Neural progenitor cell (in vitro differentiated cells): ENCODE measurements around the gene MAMDC4. TPM values are rescaled to one million over a fixed set of nuclear protein-coding genes. Genes with fewer than 3 reads are reported as not detected.

Experiments
- DNase-seq: peaks from one replicate; pipeline ENCODE4 v3.0.0-alpha.2; 2016; ENCODE audit warnings: low spot score
- H2AFZ ChIP-seq: fragments of 200-600 bp; sonication (generic); replicated peaks from 2 replicates; pipeline ENCODE4 v1.6.1; 2016; ENCODE audit warnings: antibody characterized with exemption
- H3F3A ChIP-seq: fragments of 200-600 bp; sonication (generic); 2 replicates; pipeline ENCODE4 v1.6.1; 2016; ENCODE audit warnings: antibody characterized with exemption, low read depth
- H3K27ac ChIP-seq: fragments of 200-600 bp; sonication (generic); 2 replicates; pipeline ENCODE4 v1.5.1; 2016; ENCODE audit warnings: mild to moderate bottlenecking
- H3K27me3 ChIP-seq: fragments of 200-600 bp; sonication (generic); 2 replicates; pipeline ENCODE4 v1.6.1; 2016; ENCODE audit warnings: mild to moderate bottlenecking, moderate library complexity
- H3K36me3 ChIP-seq: fragments of 200-600 bp; sonication (generic); 2 replicates; pipeline ENCODE4 v1.5.1; 2016
- H3K4me1 ChIP-seq: fragments of 200-600 bp; sonication (generic); 2 replicates; pipeline ENCODE4 v1.6.1; 2016; ENCODE audit warnings: mixed run types
- H3K4me2 ChIP-seq: fragments of 200-600 bp; sonication (generic); 2 replicates; pipeline ENCODE4 v1.6.1; 2016
- H3K4me3 ChIP-seq: fragments of 200-600 bp; sonication (generic); 2 replicates; pipeline ENCODE4 v1.5.1; 2016
- H3K79me2 ChIP-seq: fragments of 200-600 bp; sonication (generic); 2 replicates; pipeline ENCODE4 v1.6.1; 2016; ENCODE audit warnings: low read depth
- H3K9ac ChIP-seq: fragments of 200-600 bp; sonication (generic); 2 replicates; pipeline ENCODE4 v1.6.1; 2016
- H3K9me3 ChIP-seq: fragments of 200-600 bp; sonication (generic); 2 replicates; pipeline ENCODE4 v1.5.1; 2016; ENCODE audit warnings: low read depth
- H4K20me1 ChIP-seq: fragments of 200-600 bp; sonication (generic); 2 replicates; pipeline ENCODE4 v1.6.1; 2016; ENCODE audit warnings: low read depth
- H3K27ac Mint-ChIP-seq: 3 replicates; pipeline ENCODE4 v1.8.0; 2021; ENCODE audit warnings: mixed read lengths
- H3K27me3 Mint-ChIP-seq: 2 replicates; pipeline ENCODE4 v1.8.0; 2022; ENCODE audit warnings: low read depth, mild to moderate bottlenecking, inconsistent platforms, moderate library complexity, mixed read lengths; ENCODE audit not compliant: insufficient read depth
- H3K36me3 Mint-ChIP-seq: 3 replicates; pipeline ENCODE4 v1.8.0; 2021; ENCODE audit warnings: mixed read lengths
- H3K4me1 Mint-ChIP-seq: 3 replicates; pipeline ENCODE4 v1.8.0; 2021; ENCODE audit warnings: mixed read lengths
- H3K4me3 Mint-ChIP-seq: 3 replicates; pipeline ENCODE4 v1.8.0; 2021; ENCODE audit warnings: mild to moderate bottlenecking, moderate library complexity, mixed read lengths
- H3K9me3 Mint-ChIP-seq: 3 replicates; pipeline ENCODE4 v1.8.0; 2020; ENCODE audit warnings: mixed read lengths
- CTCF ChIP-seq: fragments of 200-600 bp; sonication (generic); IDR thresholded peaks from 2 replicates; pipeline ENCODE4 v1.5.1; 2017; ENCODE audit warnings: antibody characterized with exemption, mild to moderate bottlenecking
- EZH2 ChIP-seq: fragments of 200-600 bp; sonication (generic); IDR thresholded peaks from 2 replicates; pipeline ENCODE4 v1.6.1; 2017; ENCODE audit warnings: antibody characterized with exemption, mild to moderate bottlenecking, moderate library complexity
- EZH2phosphoT487 ChIP-seq: fragments of 200-600 bp; sonication (generic); IDR thresholded peaks from 2 replicates; pipeline ENCODE4 v1.6.1; 2017; ENCODE audit warnings: antibody characterized with exemption
- total RNA-seq: library from RNA; depleted of rRNA; stranded (reverse); fragments of >200 nt; gene quantifications from 2 replicates; pipeline ENCODE4 v1.2.3, GENCODE V29; 2015; ENCODE audit warnings: low replicate concordance

The MAMDC4 gene
- total RNA-seq, 1 donor from 2014 or later: 2.6 TPM

- peaks cover 56% of the 10 kb centered on the region for H3K79me2 ChIP-seq
- H3K4me3 Mint-ChIP-seq: peak overlapping the region; percentile 89
- H3K27ac ChIP-seq: no peak overlapping the region
Observed at GRCh38 chr9:136808806-136809158, 43.4 kb upstream of the MAMDC4 start.

DNA sequence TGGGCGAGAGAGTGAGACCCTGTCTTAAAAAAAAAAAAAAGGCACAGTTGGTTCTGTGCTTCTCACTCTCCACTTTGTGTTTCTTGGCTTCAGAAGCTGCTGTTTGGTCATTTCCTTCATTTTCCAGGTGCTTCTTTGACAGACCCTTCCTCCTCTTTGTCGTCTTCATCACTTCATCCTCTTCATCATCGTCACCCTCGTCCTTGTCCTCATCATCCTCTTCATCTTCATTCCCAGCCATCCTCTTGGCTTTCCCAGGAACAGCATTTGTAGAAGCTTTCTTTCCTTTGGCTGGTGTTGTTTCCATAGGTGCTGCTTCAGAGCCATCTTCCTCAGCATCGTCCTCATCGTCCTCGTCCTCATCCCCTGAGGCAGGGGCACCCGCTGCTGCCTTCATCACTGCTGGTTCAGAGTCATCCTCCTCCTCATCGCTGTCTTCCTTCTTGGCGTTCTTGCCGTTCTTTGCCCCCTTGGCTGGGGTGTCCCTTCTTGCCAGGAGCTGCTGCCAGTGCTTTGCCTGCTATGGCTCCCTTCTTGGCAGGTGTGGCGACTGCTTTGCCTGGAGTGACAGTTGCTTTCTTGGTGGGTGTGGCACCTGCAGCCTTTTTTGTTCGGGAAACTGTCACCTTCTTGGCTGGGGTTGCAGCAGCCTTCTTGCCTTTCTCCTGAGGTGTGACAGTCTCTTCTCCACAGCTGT is 37.3 kb upstream of the MAMDC4 start:
- Mint-ChIP-seq H3K27me3 (peaks cover 4% of the 10 kb centered on the region), H3K36me3 (peaks cover 38% of the 10 kb centered on the region), H3K4me3 (no peak overlapping the region), H3K4me1 (peaks cover 7% of the 10 kb centered on the region), H3K9me3 (no peaks in the 10 kb centered on the region), H3K27ac (no peak overlapping the region)
- peaks cover 3% of the 10 kb centered on the region for H3K27me3 ChIP-seq
- no peak overlapping the region for H3K4me2 ChIP-seq
- TF ChIP-seq EZH2 (no peak), CTCF (no peak), EZH2phosphoT487 (no peak)
- H2AFZ ChIP-seq: no peak overlapping the region
- DNase-seq: no peak
- H3K4me1 ChIP-seq: peaks cover 7% of the 10 kb centered on the region
- H3K4me3 ChIP-seq: no peak overlapping the region
- H3K9me3 ChIP-seq: no peaks in the 10 kb centered on the region
- H3F3A ChIP-seq: no peaks in the 10 kb centered on the region
- no peak overlapping the region for H3K27ac ChIP-seq
- H4K20me1 ChIP-seq: peaks cover 74% of the 10 kb centered on the region
- peaks cover 3% of the 10 kb centered on the region for H3K36me3 ChIP-seq
- peaks cover 78% of the 10 kb centered on the region for H3K79me2 ChIP-seq
- no peak overlapping the region for H3K9ac ChIP-seq

More at GRCh38 chr9:136808806-136809158, 43.4 kb upstream of the MAMDC4 start:
- peak overlapping the region; percentile 92 for H3K4me2 ChIP-seq
- Mint-ChIP-seq H3K27me3 (peaks cover 9% of the 10 kb centered on the region), H3K36me3 (peaks cover 22% of the 10 kb centered on the region), H3K27ac (peak overlapping the region; percentile 13), H3K4me1 (peaks cover 32% of the 10 kb centered on the region), H3K9me3 (peaks cover 2% of the 10 kb centered on the region)
- peak overlapping the region; percentile 83 for H3K9ac ChIP-seq
- H3K4me3 ChIP-seq: peak overlapping the region; percentile 100
- H3F3A ChIP-seq: no peaks in the 10 kb centered on the region
- TF ChIP-seq EZH2 (no peak), CTCF (no peak), EZH2phosphoT487 (no peak)
- peak; percentile 43 for DNase-seq
- H3K27me3 ChIP-seq: no peaks in the 10 kb centered on the region
- no peak overlapping the region for H2AFZ ChIP-seq
- H3K9me3 ChIP-seq: no peaks in the 10 kb centered on the region
- H4K20me1 ChIP-seq: peaks cover 51% of the 10 kb centered on the region
- peaks cover 3% of the 10 kb centered on the region for H3K36me3 ChIP-seq
- peaks cover 25% of the 10 kb centered on the region for H3K4me1 ChIP-seq

DNA sequence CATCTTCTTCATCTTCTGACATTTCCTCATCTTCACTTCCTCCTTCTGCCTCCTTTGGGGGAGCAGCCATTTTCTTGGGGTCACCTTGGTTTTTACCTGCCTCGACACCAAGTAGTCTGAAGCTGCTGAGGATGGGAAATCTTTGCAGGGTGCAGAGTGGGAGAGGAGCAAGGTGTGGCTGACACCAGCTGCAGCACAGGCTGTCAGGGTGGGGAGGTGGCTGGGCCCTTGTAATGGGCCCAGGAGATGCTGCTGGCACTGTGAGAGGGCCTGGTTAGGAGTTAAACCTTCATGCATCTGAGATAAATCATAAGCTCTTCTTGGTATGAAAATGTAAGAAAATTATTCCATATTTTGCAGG is 36.7 kb upstream of the MAMDC4 start:
- DNase-seq: no peak
- Histone ChIP-seq H3K9ac (no peak overlapping the region), H3K4me1 (peaks cover 1% of the 10 kb centered on the region), H2AFZ (no peak overlapping the region), H3K4me2 (no peak overlapping the region), H3K79me2 (peaks cover 78% of the 10 kb centered on the region), H4K20me1 (peaks cover 74% of the 10 kb centered on the region), H3K27ac (no peak overlapping the region), H3F3A (peaks cover 2% of the 10 kb centered on the region), H3K4me3 (no peak overlapping the region), H3K36me3 (peaks cover 3% of the 10 kb centered on the region), H3K9me3 (no peaks in the 10 kb centered on the region), H3K27me3 (peaks cover 8% of the 10 kb centered on the region)
- no peak for TF ChIP-seq EZH2
- TF ChIP-seq CTCF: no peak
- TF ChIP-seq EZH2phosphoT487: no peak
- Mint-ChIP-seq H3K27ac (no peak overlapping the region), H3K4me3 (no peak overlapping the region), H3K4me1 (peaks cover 4% of the 10 kb centered on the region), H3K36me3 (peaks cover 35% of the 10 kb centered on the region), H3K27me3 (peaks cover 4% of the 10 kb centered on the region), H3K9me3 (no peaks in the 10 kb centered on the region)
